ENCODE results near the gene GPRC5C. TPM values are rescaled to one million over a fixed set of nuclear protein-coding genes. Genes with fewer than 3 reads are reported as not detected.

GPRC5C gene
- total and polyA plus RNA-seq, 2 of the 13 experiments (the other 11 are each of a cell fraction or from before 2014, with no cell fraction given), result 85.6 to 300 TPM

- TF ChIP-seq SNAPC4 (CRISPR knock-in tag; IDR thresholded peaks at IDR 0.05) (no peak), ZNF274 (CRISPR knock-in tag; IDR thresholded peaks at IDR 0.05) (no peak), KIAA2018 (CRISPR knock-in tag; IDR thresholded peaks at IDR 0.05; ENCODE audit: borderline replicate concordance) (no peak), ZNF609 (CRISPR knock-in tag; IDR thresholded peaks at IDR 0.05; ENCODE audit: borderline replicate concordance) (no peak), CREB1 (IDR thresholded peaks at IDR 0.05) (no peak), CREB1 (CRISPR knock-in tag; IDR thresholded peaks at IDR 0.05) (no peak), SIX1 (CRISPR knock-in tag; IDR thresholded peaks at IDR 0.05; ENCODE audit: borderline replicate concordance) (no peak), ZNF414 (CRISPR knock-in tag; IDR thresholded peaks at IDR 0.05) (0 out of 2 replicates have a peak, but pooled peaks have one; percentile 4), ZSCAN31 (CRISPR knock-in tag; IDR thresholded peaks at IDR 0.05; ENCODE audit: low read depth) (no peak; the same call in 1 of the 2 replicates)
Observed at GRCh38 chr17:74427763-74428153, 4.1 kb upstream of the GPRC5C start (continued).

Data from HepG2 (cell line).